ENCODE measurements around the gene FBXO39. TPM values are rescaled to one million over a fixed set of nuclear protein-coding genes. Genes with fewer than 3 reads are reported as not detected.
"Not testable (repeated sequence)": the region's sequence is repeated elsewhere in the genome, so short reads cannot be mapped to it uniquely, and the experiment has no call there.

The FBXO39 gene
- total RNA-seq, 1 experiment from 2014 or later: not detected

GRCh38 chr17:6772016-6772415, 4.0 kb upstream of the FBXO39 start:
- Histone ChIP-seq H3K9me3 (ENCODE audit: low read depth, low read length, poor library complexity, severe bottlenecking) (peaks cover 12% of the 10 kb centered on the region), H3K36me3 (ENCODE audit: insufficient read depth, low read length, poor library complexity, severe bottlenecking) (no peaks in the 10 kb centered on the region), H3K27me3 (replicated peaks; ENCODE audit: insufficient read depth, low read depth, low read length, poor library complexity) (peaks cover 43% of the 10 kb centered on the region), H3K27ac (ENCODE audit: low read depth, low read length, poor library complexity, severe bottlenecking) (no peak overlapping the region), H3K4me3 (ENCODE audit: low read depth, low read length, poor library complexity, severe bottlenecking) (no peak overlapping the region), H3K4me1 (ENCODE audit: insufficient read depth, low read length, poor library complexity, severe bottlenecking) (no peaks in the 10 kb centered on the region)
- intact Hi-C loops (cut with micrococcal nuclease; ENCODE audit: unreplicated experiment): no loop called here
- BruUV-seq (replicated peaks): no TSS peak
- ChIA-PET POLR2A (ENCODE audit: low non-redundant PET) (no interaction called here), CTCF (no interaction called here)
- no peak for DNase-seq (ENCODE audit: low spot score)
- TF ChIP-seq, protein P1, sequence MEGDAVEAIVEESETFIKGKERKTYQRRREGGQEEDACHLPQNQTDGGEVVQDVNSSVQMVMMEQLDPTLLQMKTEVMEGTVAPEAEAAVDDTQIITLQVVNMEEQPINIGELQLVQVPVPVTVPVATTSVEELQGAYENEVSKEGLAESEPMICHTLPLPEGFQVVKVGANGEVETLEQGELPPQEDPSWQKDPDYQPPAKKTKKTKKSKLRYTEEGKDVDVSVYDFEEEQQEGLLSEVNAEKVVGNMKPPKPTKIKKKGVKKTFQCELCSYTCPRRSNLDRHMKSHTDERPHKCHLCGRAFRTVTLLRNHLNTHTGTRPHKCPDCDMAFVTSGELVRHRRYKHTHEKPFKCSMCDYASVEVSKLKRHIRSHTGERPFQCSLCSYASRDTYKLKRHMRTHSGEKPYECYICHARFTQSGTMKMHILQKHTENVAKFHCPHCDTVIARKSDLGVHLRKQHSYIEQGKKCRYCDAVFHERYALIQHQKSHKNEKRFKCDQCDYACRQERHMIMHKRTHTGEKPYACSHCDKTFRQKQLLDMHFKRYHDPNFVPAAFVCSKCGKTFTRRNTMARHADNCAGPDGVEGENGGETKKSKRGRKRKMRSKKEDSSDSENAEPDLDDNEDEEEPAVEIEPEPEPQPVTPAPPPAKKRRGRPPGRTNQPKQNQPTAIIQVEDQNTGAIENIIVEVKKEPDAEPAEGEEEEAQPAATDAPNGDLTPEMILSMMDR (conservative IDR thresholded peaks at IDR 0.05; ENCODE audit: low read depth, low read length): no peak
- TF ChIP-seq EZH2 (IDR thresholded peaks at IDR 0.05; ENCODE audit: borderline replicate concordance, low read depth, low read length, poor library complexity, severe bottlenecking): no peak

- H3K27me3 ChIP-seq (replicated peaks; ENCODE audit: insufficient read depth, low read depth, low read length, poor library complexity): peaks cover 69% of the 10 kb centered on the region
- H3K4me3 ChIP-seq (ENCODE audit: low read depth, low read length, poor library complexity, severe bottlenecking); intact Hi-C loops (cut with micrococcal nuclease; ENCODE audit: unreplicated experiment); DNase-seq (ENCODE audit: low spot score); H3K4me1 ChIP-seq (ENCODE audit: insufficient read depth, low read length, poor library complexity, severe bottlenecking); H3K36me3 ChIP-seq (ENCODE audit: insufficient read depth, low read length, poor library complexity, severe bottlenecking); POLR2A ChIA-PET (ENCODE audit: low non-redundant PET); CTCF ChIA-PET; BruUV-seq (replicated peaks); H3K9me3 ChIP-seq (ENCODE audit: low read depth, low read length, poor library complexity, severe bottlenecking); H3K27ac ChIP-seq (ENCODE audit: low read depth, low read length, poor library complexity, severe bottlenecking): not testable (repeated sequence)
Observed at GRCh38 chr17:6774906-6775305, 1.1 kb upstream of the FBXO39 start.

- CTCF ChIA-PET: no interaction called here
- peaks cover 89% of the 10 kb centered on the region for H3K27me3 ChIP-seq (replicated peaks; ENCODE audit: insufficient read depth, low read depth, low read length, poor library complexity)
- H3K27ac ChIP-seq (ENCODE audit: low read depth, low read length, poor library complexity, severe bottlenecking): no peak overlapping the region
- POLR2A ChIA-PET (ENCODE audit: low non-redundant PET): no interaction called here
- BruUV-seq (replicated peaks): no TSS peak
- TF ChIP-seq, protein P1 (conservative IDR thresholded peaks at IDR 0.05; ENCODE audit: low read depth, low read length): no peak
- TF ChIP-seq EZH2 (IDR thresholded peaks at IDR 0.05; ENCODE audit: borderline replicate concordance, low read depth, low read length, poor library complexity, severe bottlenecking): no peak
- DNase-seq (ENCODE audit: low spot score): no peak
- H3K4me1 ChIP-seq (ENCODE audit: insufficient read depth, low read length, poor library complexity, severe bottlenecking): no peaks in the 10 kb centered on the region
- H3K36me3 ChIP-seq (ENCODE audit: insufficient read depth, low read length, poor library complexity, severe bottlenecking): no peaks in the 10 kb centered on the region
- H3K4me3 ChIP-seq (ENCODE audit: low read depth, low read length, poor library complexity, severe bottlenecking): no peak overlapping the region
- intact Hi-C loops (cut with micrococcal nuclease; ENCODE audit: unreplicated experiment): no loop called here
- H3K9me3 ChIP-seq (ENCODE audit: low read depth, low read length, poor library complexity, severe bottlenecking): no peaks in the 10 kb centered on the region
Observed at GRCh38 chr17:6779411-6779810, 3.4 kb downstream of the FBXO39 start.

DNA sequence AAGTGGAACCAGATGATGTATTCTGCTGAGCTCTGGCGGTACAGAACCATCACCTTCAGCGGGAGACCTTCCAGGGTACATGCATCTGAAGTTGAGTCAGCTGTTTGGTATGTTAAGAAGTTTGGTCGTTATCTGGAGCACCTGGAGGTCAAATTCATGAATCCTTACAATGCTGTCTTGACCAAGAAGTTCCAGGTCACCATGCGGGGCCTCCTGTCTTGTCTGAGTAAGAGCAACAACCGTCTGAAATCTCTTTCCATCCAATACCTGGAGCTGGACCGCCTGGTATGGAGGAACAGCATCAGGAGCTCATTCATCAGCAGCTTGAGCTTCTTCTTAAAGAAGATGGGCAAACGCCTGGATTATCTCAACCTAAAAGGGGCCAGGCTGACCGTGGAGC, 4.0 kb downstream of the FBXO39 start:
- intact Hi-C loops (cut with micrococcal nuclease; ENCODE audit: unreplicated experiment): no loop called here
- no peak overlapping the region for H3K4me3 ChIP-seq (ENCODE audit: low read depth, low read length, poor library complexity, severe bottlenecking)
- TF ChIP-seq EZH2 (IDR thresholded peaks at IDR 0.05; ENCODE audit: borderline replicate concordance, low read depth, low read length, poor library complexity, severe bottlenecking): no peak
- H3K9me3 ChIP-seq (ENCODE audit: low read depth, low read length, poor library complexity, severe bottlenecking): no peaks in the 10 kb centered on the region
- no TSS peak for BruUV-seq (replicated peaks)
- H3K27ac ChIP-seq (ENCODE audit: low read depth, low read length, poor library complexity, severe bottlenecking): no peak overlapping the region
- H3K36me3 ChIP-seq (ENCODE audit: insufficient read depth, low read length, poor library complexity, severe bottlenecking): no peaks in the 10 kb centered on the region
- CTCF ChIA-PET: no interaction called here
- H3K4me1 ChIP-seq (ENCODE audit: insufficient read depth, low read length, poor library complexity, severe bottlenecking): no peaks in the 10 kb centered on the region
- no peak for DNase-seq (ENCODE audit: low spot score)
- peaks cover 86% of the 10 kb centered on the region for H3K27me3 ChIP-seq (replicated peaks; ENCODE audit: insufficient read depth, low read depth, low read length, poor library complexity)
- POLR2A ChIA-PET (ENCODE audit: low non-redundant PET): no interaction called here
